ENCODE measurements around the gene CASKIN2. TPM values are rescaled to one million over a fixed set of nuclear protein-coding genes. Genes with fewer than 3 reads are reported as not detected.

The CASKIN2 gene
- total RNA-seq, 1 experiment from 2014 or later, result 41.8 TPM

GRCh38 chr17:75555679-75556153 lies 40.4 kb upstream of the CASKIN2 start:
- H3K27me3 Mint-ChIP-seq (ENCODE audit: insufficient read depth, unreplicated experiment), result no peaks in the 10 kb centered on the region
- peaks cover 52% of the 10 kb centered on the region for H3K4me1 ChIP-seq
- peaks cover 20% of the 10 kb centered on the region for H3K4me1 Mint-ChIP-seq (ENCODE audit: low read depth, unreplicated experiment)
- intact Hi-C loops (cut with micrococcal nuclease; ENCODE audit: unreplicated experiment), result loop anchor here (2.0 kb wide), 1 partner anchor 29 kb away; no protein-coding TSS in a partner anchor
- H3K4me3 Mint-ChIP-seq (ENCODE audit: unreplicated experiment), result peak overlapping the region; percentile 39
- no peak for TF ChIP-seq CTCF (IDR thresholded peaks at IDR 0.05; ENCODE audit: insufficient read depth in 1 of 2, low read depth in 1 of 2, low read length in 1 of 2, severe bottlenecking in 1 of 2, unreplicated experiment in 1 of 2)
- no peak for DNase-seq
- H3K9me3 Mint-ChIP-seq (ENCODE audit: unreplicated experiment), result no peaks in the 10 kb centered on the region
- peak overlapping the region; percentile 50 for H3K27ac Mint-ChIP-seq (ENCODE audit: unreplicated experiment)
- ChIA-PET POLR2A (interaction anchor here (0.5 kb wide), 1 partner anchor 71 kb away, joined by 4 read pairs; no protein-coding TSS in a partner anchor), CTCF (no interaction called here)
- no peaks in the 10 kb centered on the region for H3K9me3 ChIP-seq
- peaks cover 63% of the 10 kb centered on the region for H3K36me3 Mint-ChIP-seq (ENCODE audit: insufficient read depth, unreplicated experiment)
- peaks cover 3% of the 10 kb centered on the region; the same call in 1 of the 2 replicates for H3K36me3 ChIP-seq (ENCODE audit: control insufficient read depth, insufficient read depth, low read length)
- H3K27me3 ChIP-seq (replicated peaks; ENCODE audit: control insufficient read depth, insufficient read depth, low read length), result no peaks in the 10 kb centered on the region
- no peak overlapping the region for H3K4me3 ChIP-seq (ENCODE audit: low read depth, low read length)
- BruUV-seq (replicated peaks), result no TSS peak

DNA sequence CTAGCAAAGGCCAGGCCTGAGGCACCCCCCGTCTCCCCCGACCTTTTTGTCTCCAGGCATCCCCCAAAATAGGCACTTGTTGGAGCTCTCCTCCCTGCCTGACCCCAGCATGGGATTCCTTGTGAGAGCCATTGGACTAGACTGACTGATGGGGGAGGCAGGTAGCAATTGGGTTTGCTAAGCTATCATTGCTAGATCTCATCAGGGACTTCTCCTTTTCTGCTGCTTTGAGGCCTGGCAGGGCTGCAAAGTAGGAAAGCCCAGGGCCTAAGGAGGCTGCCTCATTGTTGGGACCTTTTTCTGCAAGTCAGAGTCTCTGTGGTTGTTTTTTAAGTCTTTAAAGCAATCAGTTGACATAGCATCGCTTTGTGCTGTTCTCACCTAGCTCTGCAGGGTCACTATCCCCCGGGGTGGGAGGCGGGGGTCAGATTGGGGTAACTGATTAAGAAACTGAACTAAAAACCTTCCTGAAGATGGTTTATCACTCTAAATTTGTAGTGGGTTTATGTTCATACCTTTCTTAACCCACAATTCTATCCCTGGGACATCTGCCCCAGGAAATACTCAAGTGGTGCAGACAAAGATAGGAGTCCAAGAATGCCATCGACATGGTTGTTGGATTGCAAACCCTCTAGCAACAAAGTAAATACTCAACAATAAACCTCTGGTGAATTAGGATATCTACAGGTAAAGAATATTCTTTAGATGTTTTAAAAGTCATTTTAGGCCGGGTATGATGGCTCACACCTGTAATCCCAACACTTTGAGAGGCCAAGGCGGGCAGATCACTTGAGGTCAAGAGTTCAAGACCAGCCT lies 38.2 kb upstream of the CASKIN2 start:
- no peak overlapping the region for H3K4me3 ChIP-seq (ENCODE audit: low read depth, low read length)
- no peaks in the 10 kb centered on the region for H3K27me3 ChIP-seq (replicated peaks; ENCODE audit: control insufficient read depth, insufficient read depth, low read length)
- peaks cover 2% of the 10 kb centered on the region; the same call in 1 of the 2 replicates for H3K36me3 ChIP-seq (ENCODE audit: control insufficient read depth, insufficient read depth, low read length)
- CTCF ChIA-PET, result interaction anchor here (1.0 to 1.7 kb wide), 5 partner anchors 23 to 93 kb away, joined by 3 to 14 read pairs (median 7); partner anchors contain the start of genes LLGL2 and TSEN54
- Mint-ChIP-seq H3K9me3 (ENCODE audit: unreplicated experiment) (no peaks in the 10 kb centered on the region), H3K36me3 (ENCODE audit: insufficient read depth, unreplicated experiment) (peaks cover 63% of the 10 kb centered on the region), H3K27ac (ENCODE audit: unreplicated experiment) (peak overlapping the region; percentile 92), H3K4me3 (ENCODE audit: unreplicated experiment) (peak overlapping the region; percentile 33), H3K27me3 (ENCODE audit: insufficient read depth, unreplicated experiment) (no peaks in the 10 kb centered on the region), H3K4me1 (ENCODE audit: low read depth, unreplicated experiment) (peaks cover 22% of the 10 kb centered on the region)
- peaks cover 68% of the 10 kb centered on the region for H3K4me1 ChIP-seq
- no peak for DNase-seq
- BruUV-seq (replicated peaks), result no TSS peak
- H3K9me3 ChIP-seq, result no peaks in the 10 kb centered on the region
- intact Hi-C loops (cut with micrococcal nuclease; ENCODE audit: unreplicated experiment), result loop anchor here (1.0 to 5.0 kb wide), 2 partner anchors 17 to 36 kb away; partner anchors contain the start of genes CASKIN2 and TSEN54
- POLR2A ChIA-PET, result interaction anchor here (1.1 to 1.8 kb wide), 3 partner anchors 27 to 123 kb away, joined by 4 to 8 read pairs (median 4); partner anchors contain the start of genes LLGL2 and TSEN54
- TF ChIP-seq CTCF (IDR thresholded peaks at IDR 0.05; ENCODE audit: insufficient read depth in 1 of 2, low read depth in 1 of 2, low read length in 1 of 2, severe bottlenecking in 1 of 2, unreplicated experiment in 1 of 2), result no peak

Measured in Caco-2 (cell line).